Right kidney (tissue), 1 donor: ENCODE data around the gene ADAMTS2.

Experiments used
- DNase-seq: peaks from one replicate; pipeline ENCODE4 v3.0.0-alpha.2; 2016

The ADAMTS2 gene

GRCh38 chr5:179125789-179126505 lies 219.3 kb downstream of the ADAMTS2 start:
- DNase-seq: no peak

GRCh38 chr5:179124853-179125788 lies 220.1 kb downstream of the ADAMTS2 start:
- no peak for DNase-seq

DNA sequence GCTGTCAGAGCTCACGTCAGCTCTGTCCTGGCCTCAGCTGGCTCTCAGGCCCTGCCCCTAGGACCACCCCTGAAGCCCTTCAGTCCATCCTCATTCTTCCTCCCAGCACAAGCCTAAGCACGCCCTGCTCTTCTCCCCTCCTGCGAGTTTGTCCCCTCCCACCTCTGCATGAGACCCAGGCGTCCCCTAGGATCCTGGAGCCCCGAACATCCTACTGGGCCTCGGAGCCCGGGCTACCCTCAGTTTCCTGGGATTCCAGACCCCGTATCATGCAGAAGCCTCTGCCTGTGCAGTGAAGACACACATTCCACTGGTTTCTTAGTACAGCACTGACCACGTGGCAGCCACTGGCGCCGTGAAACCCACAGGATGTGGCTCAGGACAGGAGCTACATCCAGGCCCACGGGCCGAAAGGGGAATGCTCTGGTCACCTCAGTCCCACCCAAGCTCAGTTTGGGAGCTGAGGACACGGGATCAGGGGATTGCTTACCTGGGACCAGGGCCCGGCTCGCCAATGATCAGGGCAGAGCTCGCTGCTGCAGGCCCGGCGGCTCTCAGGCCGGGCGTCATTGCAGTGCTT lies 220.9 kb downstream of the ADAMTS2 start:
- DNase-seq: no peak

DNA sequence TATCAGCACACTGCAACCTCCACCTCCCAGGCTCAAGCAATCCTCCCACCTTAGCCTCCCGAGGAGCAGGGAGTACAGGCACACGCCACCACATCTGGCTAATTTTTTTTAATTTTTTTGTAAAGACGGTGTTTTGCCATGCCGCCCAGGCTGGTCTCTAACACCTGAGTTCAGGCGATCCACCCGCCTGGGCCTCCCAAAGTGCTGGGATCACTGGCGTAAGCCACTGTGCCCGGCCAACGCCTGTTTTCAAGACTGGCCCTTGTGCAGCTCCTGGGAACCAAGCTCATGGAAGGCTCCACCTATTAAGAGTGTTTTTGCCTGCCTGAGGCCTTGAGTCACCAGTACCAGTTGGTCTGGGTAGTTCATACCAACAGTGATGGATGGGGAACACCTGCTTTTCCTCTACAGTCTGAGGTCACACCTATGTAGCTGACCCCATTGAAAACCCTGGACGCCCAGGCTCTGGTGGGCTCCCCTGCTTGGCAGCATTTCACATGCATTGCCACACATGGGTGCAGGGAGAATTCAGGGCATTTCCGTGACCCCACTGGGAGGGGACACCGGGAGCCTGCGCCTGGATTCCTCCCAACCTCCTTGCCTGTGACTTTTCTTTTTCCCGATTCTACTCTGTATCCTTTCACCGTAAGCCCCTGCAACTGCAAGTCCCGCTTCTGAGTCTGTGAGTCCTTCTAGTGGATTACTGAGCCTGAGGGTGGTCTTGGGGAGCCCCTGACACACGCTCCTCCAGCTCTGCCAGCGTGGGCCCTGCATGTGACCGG lies 221.6 kb downstream of the ADAMTS2 start:
- no peak for DNase-seq

DNA sequence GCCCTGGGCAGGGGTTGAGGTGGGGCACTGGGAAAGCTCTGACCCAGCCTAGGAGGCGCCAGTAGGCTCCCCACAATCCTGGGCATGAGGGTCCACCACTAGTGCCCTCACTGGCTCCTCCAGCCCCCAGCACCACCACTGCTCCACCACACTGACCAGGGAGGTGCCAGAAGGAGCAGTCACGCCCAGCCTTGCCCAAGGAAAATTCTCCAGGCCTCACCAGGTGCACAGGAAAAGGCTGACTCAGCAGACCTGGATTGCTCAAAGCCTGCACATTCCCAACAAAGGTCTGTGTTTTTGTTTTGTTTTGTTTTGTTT lies 222.2 kb downstream of the ADAMTS2 start:
- no peak for DNase-seq

DNA sequence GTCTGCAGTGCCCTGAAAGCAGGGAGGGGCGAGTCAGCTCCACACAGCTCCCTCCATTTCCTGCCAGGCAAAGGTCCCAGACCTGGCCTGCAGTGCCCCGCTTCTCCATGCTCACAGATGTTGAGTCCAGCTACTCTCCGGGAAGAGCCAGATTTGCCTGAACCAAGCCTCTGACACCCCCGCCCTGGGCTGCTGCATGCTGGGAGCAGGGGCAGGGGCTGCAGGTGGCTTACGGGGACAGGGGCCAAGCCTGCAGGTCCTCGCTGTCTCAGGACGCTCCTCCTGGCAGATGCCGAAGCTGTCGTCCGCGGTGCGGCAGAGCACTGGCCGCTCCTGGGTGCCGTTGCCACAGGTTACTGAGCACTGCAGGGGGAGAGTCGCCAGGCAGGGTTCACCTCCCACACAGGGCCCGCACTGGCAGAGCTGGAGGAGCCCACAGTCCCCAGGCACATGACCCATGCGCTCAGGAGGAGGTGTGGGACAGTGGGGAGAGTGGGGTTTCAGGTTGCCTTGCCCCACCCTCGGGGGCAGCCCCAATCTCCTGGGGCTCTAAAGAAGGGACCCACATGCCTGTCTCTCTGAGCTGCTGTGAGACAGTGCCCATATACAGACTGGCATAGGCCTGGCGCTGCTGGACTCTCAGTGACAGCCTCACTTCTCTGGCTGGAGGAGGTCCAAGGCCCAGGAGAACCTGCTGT lies 222.7 kb downstream of the ADAMTS2 start:
- no peak for DNase-seq

- DNase-seq: no peak
Observed at GRCh38 chr5:179121667-179122111, 223.6 kb downstream of the ADAMTS2 start.

DNA sequence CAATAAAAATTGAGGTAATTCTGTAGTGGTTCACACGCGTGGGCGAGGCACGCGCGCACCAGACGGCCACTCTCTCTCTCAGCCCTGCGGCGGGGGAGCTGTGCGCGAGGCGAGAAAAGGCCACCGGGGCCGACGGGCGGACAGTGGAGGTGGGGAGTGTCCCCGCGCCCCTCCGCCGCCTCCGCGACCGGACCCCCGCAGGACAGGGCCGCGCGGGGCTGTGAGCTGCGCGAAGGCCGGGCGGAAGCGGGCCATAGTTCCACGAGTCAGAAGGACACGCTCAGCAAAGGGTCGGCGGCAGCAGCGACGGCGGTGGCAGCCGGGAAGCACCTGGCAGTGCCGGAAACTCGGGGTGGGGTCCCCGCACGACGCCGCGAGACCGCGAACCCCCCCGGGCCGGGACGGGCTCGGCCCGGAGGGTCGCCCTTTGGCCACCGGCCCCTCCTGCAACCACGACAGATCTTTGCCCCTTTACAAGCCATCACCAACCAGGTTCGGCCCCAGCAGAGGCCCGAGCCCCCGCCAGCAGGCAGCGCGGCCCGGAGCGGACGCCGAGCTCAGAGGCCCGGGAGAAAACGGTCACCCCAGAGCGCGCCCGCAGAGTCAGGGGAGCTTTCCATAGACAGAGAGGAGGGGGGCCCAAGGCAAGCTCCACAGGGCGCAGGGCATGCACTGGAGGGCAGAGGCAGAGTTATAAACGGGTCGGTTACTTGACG lies 224.2 kb downstream of the ADAMTS2 start:
- DNase-seq: no peak

- no peak for DNase-seq
Observed at GRCh38 chr5:179120421-179120861, 224.8 kb downstream of the ADAMTS2 start.

DNA sequence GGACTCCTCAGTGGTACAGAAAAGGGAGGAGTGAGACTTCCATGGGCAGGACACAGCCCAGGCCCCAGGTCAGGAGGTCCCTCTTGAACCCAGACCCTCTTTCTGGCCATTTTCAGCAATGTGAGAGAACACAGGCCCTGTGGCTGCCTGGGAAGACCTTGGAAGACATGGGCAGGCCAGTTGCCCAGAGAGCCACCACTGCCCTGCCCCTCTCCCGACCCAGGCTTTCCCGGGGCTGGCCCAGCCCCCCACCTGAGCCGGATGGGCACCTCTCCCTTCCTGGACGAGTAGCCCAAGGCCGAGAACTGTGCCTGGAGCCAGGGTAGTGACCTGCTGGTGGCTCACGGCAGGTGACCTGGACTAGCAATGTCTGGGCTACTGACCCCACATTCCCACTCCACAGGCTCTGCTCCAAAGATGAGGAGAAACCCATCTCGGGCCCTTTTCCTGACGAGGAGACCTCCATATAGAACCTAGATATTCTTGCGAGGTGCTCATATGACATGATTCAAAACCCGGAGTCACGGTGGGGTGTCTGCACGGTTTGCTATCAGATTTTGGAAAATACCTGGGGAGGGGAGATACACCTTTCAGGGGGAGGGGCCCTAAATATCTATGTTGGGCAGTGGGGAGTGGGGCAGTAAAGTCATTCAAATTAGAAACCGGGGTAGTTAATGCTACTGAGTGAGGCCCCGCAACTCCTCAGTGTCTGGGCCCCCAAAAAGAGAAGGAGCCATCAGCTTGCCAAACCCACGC lies 225.7 kb downstream of the ADAMTS2 start:
- no peak for DNase-seq

GRCh38 chr5:179118756-179119414 lies 226.4 kb downstream of the ADAMTS2 start:
- DNase-seq: no peak

DNA sequence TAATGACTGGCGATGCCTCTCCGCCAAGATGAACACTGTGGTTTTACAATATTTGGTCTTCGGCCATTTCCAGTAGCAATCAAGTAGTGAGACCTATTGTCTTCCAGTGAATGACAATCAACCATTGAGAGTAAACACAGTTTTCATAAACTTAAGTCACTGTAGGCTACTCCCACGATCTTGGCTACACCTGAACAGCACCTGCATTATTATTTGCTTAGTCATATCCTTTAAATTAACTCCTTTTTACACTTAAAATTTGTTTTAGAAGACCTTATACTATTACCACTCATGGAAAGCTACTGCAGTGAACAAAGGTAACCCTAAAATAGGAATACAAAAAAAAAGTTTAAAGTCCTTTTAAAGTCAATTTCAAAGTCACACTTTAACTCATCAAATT lies 226.9 kb downstream of the ADAMTS2 start:
- no peak for DNase-seq

GRCh38 chr5:179115845-179116524 lies 229.3 kb downstream of the ADAMTS2 start:
- DNase-seq: no peak

DNA sequence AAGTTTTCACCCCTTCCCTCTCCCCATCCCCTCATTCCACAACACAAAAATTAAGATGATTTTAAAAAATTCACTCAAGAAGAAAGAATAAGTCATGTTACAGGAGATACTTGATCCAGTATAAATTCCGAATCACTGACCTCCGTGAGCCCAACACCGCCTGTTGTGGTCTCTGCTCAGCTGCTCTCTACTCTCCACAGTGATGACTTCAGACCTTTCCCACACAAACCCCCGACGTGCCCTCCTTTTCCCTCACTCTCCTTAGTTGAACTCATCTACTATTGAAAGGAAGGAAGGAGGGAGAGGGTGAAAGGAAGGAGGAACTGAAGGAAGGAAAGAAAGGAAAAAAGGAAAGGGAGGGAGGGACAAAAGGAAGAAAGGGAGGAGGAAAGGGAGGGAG lies 230.0 kb downstream of the ADAMTS2 start:
- DNase-seq: no peak

DNA sequence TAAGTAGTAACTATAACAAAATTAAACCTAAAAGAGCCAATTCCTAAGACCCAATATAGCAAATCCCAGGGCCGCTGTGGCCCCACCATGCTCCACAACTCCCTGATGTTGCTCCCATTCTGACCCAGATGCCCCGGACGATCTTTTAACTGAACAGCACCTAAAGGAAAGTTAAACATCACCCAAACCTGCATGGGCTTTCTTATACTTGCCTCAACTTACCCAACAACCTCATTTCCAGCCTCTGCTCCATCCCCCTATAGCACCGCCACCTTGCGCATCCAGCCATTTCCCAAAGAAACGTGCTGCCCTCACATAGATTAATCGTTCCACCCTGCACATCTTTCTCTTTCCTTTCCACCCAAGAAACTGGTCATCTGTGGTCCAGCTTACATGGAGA lies 230.5 kb downstream of the ADAMTS2 start:
- no peak for DNase-seq

GRCh38 chr5:179113945-179114641 lies 231.2 kb downstream of the ADAMTS2 start:
- no peak for DNase-seq

DNA sequence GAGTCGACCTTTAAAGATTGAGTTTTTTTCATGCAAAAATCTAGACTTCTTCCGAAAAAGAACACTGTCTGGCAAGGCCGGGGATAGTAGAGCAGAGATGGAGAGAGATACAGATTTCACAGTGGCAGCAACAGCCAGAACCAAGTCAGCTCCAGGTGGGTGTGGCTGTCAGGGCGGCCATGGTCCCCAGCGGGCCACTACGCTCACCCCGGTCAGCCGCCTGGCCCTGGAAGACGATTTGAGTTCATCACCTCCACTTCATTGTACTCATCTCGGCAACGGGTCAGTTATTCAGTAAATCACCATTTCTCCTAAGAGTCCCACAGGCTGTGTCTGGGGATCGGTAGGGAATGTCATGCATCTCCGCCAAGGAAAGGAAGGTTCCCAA lies 232.1 kb downstream of the ADAMTS2 start:
- no peak for DNase-seq

- DNase-seq: no peak
Observed at GRCh38 chr5:179112469-179113142, 232.7 kb downstream of the ADAMTS2 start.
